Activated naive CD4-positive, alpha-beta T cell treated with anti-CD3 and anti-CD28 coated beads for 36 hours (primary cell): ENCODE results near the gene TTC32. TPM values are rescaled to one million over a fixed set of nuclear protein-coding genes. Genes with fewer than 3 reads are reported as not detected.

Source experiments
- CTCF ChIA-PET: fragments of 350-600 bp; sonication (Branson Sonifier 250); formaldehyde crosslinking; loops from one replicate; lab custom pipeline; 2021; ENCODE audit warnings: antibody characterized with exemption; lab: Charles Lee
- DNase-seq: peaks from one replicate; pipeline ENCODE4 v3.0.0-alpha.2; 2020
- H3K27ac Mint-ChIP-seq: one replicate; pipeline ENCODE4 v1.8.0; 2021; ENCODE audit warnings: mild to moderate bottlenecking, mixed read lengths
- H3K27me3 Mint-ChIP-seq: one replicate; pipeline ENCODE4 v1.8.0; 2021; ENCODE audit warnings: low read depth, mixed read lengths
- H3K36me3 Mint-ChIP-seq: one replicate; pipeline ENCODE4 v1.8.0; 2021; ENCODE audit warnings: low read depth, mixed read lengths
- H3K4me1 Mint-ChIP-seq: one replicate; pipeline ENCODE4 v1.8.0; 2021; ENCODE audit warnings: low read depth, mixed read lengths
- H3K4me3 Mint-ChIP-seq: one replicate; pipeline ENCODE4 v1.8.0; 2021; ENCODE audit warnings: mild to moderate bottlenecking, moderate library complexity, mixed read lengths
- H3K9me3 Mint-ChIP-seq: one replicate; pipeline ENCODE4 v1.8.0; 2021; ENCODE audit warnings: mixed read lengths
- intact Hi-C: fragments of 100-400 bp; cut with micrococcal nuclease; formaldehyde crosslinking; loops from one replicate; pipeline ENCODE4 v1.15.1; 2023
- total RNA-seq, 2 experiments: library from RNA; stranded (reverse); gene quantifications; one replicate each; pipeline ENCODE4 v1.2.3, GENCODE V29; 2021

The TTC32 gene
- total RNA-seq, 2 experiments from 2014 or later, result 17.0 to 19.4 TPM

GRCh38 chr2:19857100-19857499 is 44.7 kb downstream of the TTC32 start:
- CTCF ChIA-PET, result interaction anchor here (1.1 kb wide), 1 partner anchor 507 kb away, joined by 3 read pairs; no protein-coding TSS in a partner anchor
- no peaks in the 10 kb centered on the region for H3K27me3 Mint-ChIP-seq
- no peaks in the 10 kb centered on the region for H3K4me1 Mint-ChIP-seq
- H3K27ac Mint-ChIP-seq, result no peak overlapping the region
- H3K36me3 Mint-ChIP-seq, result no peaks in the 10 kb centered on the region
- no peaks in the 10 kb centered on the region for H3K9me3 Mint-ChIP-seq
- DNase-seq, result no peak
- intact Hi-C loops, result no loop called here
- no peak overlapping the region for H3K4me3 Mint-ChIP-seq

- no peak for DNase-seq
- Mint-ChIP-seq H3K36me3 (no peaks in the 10 kb centered on the region), H3K9me3 (no peaks in the 10 kb centered on the region), H3K27ac (no peak overlapping the region), H3K4me3 (no peak overlapping the region), H3K4me1 (no peaks in the 10 kb centered on the region), H3K27me3 (no peaks in the 10 kb centered on the region)
- intact Hi-C loops, result no loop called here
- CTCF ChIA-PET, result no interaction called here
Observed at GRCh38 chr2:19855542-19856431, 46.0 kb downstream of the TTC32 start.

- Mint-ChIP-seq H3K4me3 (no peak overlapping the region), H3K27ac (no peak overlapping the region), H3K27me3 (no peaks in the 10 kb centered on the region), H3K36me3 (no peaks in the 10 kb centered on the region), H3K4me1 (no peaks in the 10 kb centered on the region), H3K9me3 (no peaks in the 10 kb centered on the region)
- DNase-seq, result no peak
- CTCF ChIA-PET, result interaction anchor here (0.7 kb wide), 1 partner anchor 90 kb away, joined by 3 read pairs; no protein-coding TSS in a partner anchor
- intact Hi-C loops, result no loop called here
Observed at GRCh38 chr2:19854596-19855541, 46.9 kb downstream of the TTC32 start.

GRCh38 chr2:19851116-19851695 is 50.6 kb downstream of the TTC32 start:
- no peak for DNase-seq
- no peaks in the 10 kb centered on the region for H3K27me3 Mint-ChIP-seq
- H3K27ac Mint-ChIP-seq, result no peak overlapping the region
- H3K9me3 Mint-ChIP-seq, result no peaks in the 10 kb centered on the region
- CTCF ChIA-PET, result no interaction called here
- no peak overlapping the region for H3K4me3 Mint-ChIP-seq
- intact Hi-C loops, result no loop called here
- H3K4me1 Mint-ChIP-seq, result no peaks in the 10 kb centered on the region
- H3K36me3 Mint-ChIP-seq, result no peaks in the 10 kb centered on the region

GRCh38 chr2:19850056-19851050 is 51.4 kb downstream of the TTC32 start:
- DNase-seq, result no peak
- intact Hi-C loops, result no loop called here
- no peak overlapping the region for H3K27ac Mint-ChIP-seq
- CTCF ChIA-PET, result no interaction called here
- no peak overlapping the region for H3K4me3 Mint-ChIP-seq
- H3K36me3 Mint-ChIP-seq, result no peaks in the 10 kb centered on the region
- no peaks in the 10 kb centered on the region for H3K9me3 Mint-ChIP-seq
- peaks cover 2% of the 10 kb centered on the region for H3K27me3 Mint-ChIP-seq
- H3K4me1 Mint-ChIP-seq, result no peaks in the 10 kb centered on the region

GRCh38 chr2:19848952-19849351 is 52.8 kb downstream of the TTC32 start:
- Mint-ChIP-seq H3K27me3 (peaks cover 7% of the 10 kb centered on the region), H3K4me1 (no peaks in the 10 kb centered on the region), H3K9me3 (no peaks in the 10 kb centered on the region), H3K36me3 (no peaks in the 10 kb centered on the region), H3K27ac (no peak overlapping the region), H3K4me3 (no peak overlapping the region)
- CTCF ChIA-PET, result no interaction called here
- no peak for DNase-seq
- intact Hi-C loops, result no loop called here

GRCh38 chr2:19848029-19848750 is 53.6 kb downstream of the TTC32 start:
- intact Hi-C loops, result no loop called here
- DNase-seq, result no peak
- Mint-ChIP-seq H3K9me3 (no peaks in the 10 kb centered on the region), H3K4me1 (no peaks in the 10 kb centered on the region), H3K4me3 (no peak overlapping the region), H3K27me3 (peaks cover 10% of the 10 kb centered on the region), H3K27ac (no peak overlapping the region), H3K36me3 (no peaks in the 10 kb centered on the region)
- CTCF ChIA-PET, result no interaction called here

- Mint-ChIP-seq H3K27ac (no peak overlapping the region), H3K9me3 (no peaks in the 10 kb centered on the region), H3K4me1 (no peaks in the 10 kb centered on the region), H3K4me3 (no peak overlapping the region), H3K36me3 (no peaks in the 10 kb centered on the region), H3K27me3 (peaks cover 10% of the 10 kb centered on the region)
- intact Hi-C loops, result no loop called here
- no peak for DNase-seq
- CTCF ChIA-PET, result no interaction called here
Observed at GRCh38 chr2:19847486-19847885, 54.3 kb downstream of the TTC32 start.

Other genes starting within 250 kb of the TTC32 start
- gene WDR35, start 88.1 kb upstream of the TTC32 start, total RNA-seq, result 1 to 10 TPM; 4.3 to 4.4 TPM
- not detected for gene MATN3, start 110.7 kb upstream of the TTC32 start, total RNA-seq
- 10 to 100 TPM; 23.4 to 24.4 TPM for gene LAPTM4A, start 149.6 kb upstream of the TTC32 start, total RNA-seq